ENCODE data around the gene TUBB8.
"Not testable (repeated sequence)": the region's sequence is repeated elsewhere in the genome, so short reads cannot be mapped to it uniquely, and the experiment has no call there.

Gene TUBB8

DNA sequence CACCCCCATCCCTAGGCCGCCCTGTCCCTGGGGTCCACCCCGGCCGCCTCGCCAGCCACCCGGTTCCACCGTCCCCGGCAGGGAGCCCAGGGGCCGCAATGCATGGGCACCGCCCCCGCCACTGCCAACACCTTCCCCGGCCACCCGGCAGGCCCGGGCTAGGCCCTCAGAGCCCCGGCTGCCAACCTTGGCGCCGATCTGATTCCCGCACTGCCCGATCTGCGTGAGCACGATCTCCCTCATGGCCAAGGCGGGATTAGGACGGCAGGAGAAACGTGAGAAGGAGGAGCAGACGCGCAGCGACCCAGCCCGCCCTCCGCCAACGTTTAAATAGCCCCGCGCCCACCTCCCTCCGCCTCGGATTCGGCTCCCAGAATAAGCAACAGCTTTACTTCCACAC is at the start of gene TUBB8:
TUBB8 (minus strand) TSS at position 301 of the 400 bp plus-strand sequence; CDS start at position 243, 58 bp downstream.
- no peak for DNase-seq (ENCODE audit: low spot score)

DNA sequence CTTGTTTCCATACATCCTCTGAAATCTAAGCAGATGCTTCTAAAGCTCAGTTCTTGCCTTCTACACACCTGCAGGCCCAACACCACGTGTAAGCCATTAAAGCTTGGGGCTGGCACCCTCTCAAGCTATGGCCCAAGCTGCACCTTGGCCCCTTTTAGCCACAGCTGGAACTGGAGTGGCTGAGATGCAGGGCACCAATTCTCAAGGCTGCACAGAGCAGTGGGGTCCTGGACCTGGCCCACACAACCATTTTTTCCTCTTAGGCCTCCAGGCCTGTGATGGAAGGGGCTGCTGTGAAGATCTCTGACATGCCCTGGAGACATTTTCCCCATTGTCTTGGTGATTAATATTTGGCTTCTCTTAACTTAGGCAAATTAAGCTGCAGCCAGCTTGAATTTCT is 47.4 kb upstream of the TUBB8 start:
- no peak for DNase-seq (ENCODE audit: low spot score)

DNA sequence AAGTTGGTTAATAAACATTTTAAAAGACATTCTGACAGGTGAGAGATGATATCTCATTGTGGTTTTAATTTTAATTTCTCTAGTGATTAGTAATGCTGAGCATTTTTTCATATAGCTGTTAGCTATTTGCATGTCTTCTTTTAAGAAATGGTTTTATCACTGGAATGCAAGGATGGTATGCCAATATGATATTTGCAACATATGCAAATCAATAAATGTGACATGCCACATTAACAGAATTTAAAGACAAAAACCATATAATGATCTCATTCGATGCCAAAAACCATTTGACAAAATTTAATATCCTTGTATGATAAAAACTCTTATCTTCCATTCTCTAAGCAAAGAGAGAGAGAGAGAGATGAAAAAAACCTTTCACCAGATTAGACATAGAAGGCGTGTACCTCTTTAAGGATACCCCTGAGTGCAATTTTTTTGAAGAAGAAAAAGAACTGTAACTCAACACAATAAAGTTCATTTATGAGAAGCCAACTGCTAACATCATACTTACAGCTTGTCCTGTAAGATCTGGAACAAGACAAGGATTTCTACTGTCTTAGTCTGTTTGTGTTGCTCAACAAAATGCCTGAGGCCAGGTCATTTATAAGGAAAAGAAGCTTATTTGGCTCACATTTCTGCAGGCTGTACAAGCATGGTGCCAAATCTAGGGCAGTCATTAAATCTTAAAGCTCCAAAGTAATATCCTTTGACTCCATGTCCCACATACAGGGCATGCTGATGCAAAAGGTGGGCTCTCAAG is 46.4 kb upstream of the TUBB8 start:
- DNase-seq (ENCODE audit: low spot score) = no peak

DNA sequence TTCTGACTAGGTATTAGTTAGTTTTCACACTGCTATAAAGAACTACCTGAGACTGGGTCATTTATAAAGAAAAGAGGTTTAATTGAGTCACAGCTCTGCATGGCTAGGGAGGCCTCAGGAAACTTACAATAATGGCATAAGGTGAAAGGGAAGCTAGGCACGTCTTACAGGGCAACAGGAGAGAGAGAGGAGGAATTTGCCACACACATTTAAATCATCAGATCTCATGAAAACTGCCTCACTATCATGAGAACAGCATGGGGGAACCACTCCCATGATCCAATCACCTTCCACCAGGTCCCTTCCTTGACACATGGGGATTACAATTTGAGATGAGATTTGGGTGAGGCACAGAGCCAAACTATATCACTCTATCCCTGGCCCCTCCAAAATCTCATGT is 45.5 kb upstream of the TUBB8 start:
- no peak for DNase-seq (ENCODE audit: low spot score)

DNA sequence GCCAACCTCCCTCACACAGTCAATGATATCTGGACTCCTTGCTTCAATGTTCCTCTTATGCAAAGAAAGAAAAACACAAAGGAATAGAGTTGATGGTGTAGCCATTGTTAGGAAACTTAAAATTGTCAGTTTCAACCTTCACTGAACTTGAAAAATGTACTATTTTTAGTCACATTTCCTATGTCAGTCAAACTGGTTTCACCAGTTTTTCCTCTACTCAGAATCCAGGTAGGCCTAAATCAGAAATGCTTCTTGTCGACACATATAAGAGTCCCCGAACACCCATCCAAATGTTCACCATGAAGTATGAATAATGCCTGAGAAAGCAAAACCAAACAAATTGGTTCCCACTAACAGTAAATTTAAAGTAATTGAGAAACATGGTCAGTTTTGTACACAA is 43.8 kb upstream of the TUBB8 start:
- DNase-seq (ENCODE audit: low spot score) = no peak

DNA sequence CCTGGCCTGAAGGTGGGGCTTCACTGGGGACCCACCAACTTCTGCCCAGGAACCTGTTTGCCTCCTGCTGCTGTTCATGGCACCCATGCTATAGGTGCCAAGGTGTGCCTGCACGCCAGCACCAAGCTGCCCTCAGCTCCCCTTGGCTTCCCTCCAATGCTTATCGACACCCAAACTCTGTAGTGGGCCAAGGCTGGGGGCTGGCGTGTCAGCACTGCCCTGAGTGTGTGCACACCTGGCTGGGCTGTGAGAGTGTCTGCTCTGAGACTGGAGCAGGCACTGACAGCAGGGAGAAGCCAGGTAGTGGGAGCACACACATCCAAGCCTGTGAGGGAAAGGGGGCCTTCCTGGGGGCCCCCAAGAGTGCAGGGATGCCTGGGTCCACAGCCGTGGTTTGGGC is 43.1 kb upstream of the TUBB8 start:
- no peak for DNase-seq (ENCODE audit: low spot score)

DNA sequence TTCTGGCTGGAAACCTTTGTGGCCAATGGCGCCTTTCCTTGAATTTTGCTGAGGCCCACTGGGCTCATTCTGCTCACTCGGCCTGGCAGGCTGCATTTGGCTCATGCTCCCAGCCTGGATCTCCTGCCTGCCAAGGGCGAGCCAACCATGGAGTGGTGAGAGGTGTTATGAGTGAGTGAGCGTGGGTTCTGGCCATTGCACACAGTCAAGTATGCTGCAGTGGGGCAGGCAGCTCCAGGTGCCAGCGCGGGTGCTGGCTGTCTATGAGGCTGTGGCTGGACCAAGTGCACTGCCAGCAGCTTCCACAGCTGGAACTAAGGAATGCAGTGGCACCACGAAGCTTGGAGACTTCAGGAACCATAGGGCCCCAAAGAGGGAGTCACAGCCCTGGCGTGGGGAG is 42.2 kb upstream of the TUBB8 start:
- no peak for DNase-seq (ENCODE audit: low spot score)

DNA sequence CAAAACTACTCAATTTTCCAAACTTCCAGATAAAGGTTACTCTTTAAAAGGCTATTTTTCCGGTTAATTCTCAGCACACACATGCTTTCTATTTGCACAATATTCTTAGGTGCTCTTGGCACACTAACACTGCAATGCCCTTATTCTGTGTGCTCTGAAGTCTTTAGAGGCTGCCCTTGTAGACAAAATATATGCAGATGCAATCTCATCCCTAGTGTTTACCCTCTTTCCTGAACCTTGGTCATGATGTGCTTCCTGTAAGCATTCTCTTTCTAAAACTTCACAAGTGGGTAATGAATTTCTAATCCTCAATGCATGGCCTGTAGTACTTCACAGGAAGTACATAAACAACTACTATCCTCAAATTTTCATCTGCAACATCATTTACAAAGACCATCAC is 41.1 kb upstream of the TUBB8 start:
- no peak for DNase-seq (ENCODE audit: low spot score)

DNA sequence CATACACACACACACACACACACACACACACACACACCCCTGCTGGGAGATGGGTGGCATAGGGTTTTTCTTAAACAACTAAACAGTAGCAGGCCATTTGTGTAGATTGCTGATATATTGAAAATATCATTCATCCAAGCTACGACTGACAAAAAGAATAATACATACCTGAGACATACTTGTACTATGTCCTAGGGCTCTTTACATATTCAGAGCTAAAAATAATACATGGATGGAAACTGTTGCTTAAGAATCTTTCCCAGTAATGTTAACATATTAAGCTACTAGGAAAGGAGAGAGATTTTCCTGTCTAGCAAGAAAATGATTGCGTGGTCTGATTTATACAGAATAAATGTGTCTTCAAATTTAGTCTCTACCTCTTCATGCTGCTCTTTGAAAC is 40.2 kb upstream of the TUBB8 start:
- DNase-seq (ENCODE audit: low spot score) = no peak

DNA sequence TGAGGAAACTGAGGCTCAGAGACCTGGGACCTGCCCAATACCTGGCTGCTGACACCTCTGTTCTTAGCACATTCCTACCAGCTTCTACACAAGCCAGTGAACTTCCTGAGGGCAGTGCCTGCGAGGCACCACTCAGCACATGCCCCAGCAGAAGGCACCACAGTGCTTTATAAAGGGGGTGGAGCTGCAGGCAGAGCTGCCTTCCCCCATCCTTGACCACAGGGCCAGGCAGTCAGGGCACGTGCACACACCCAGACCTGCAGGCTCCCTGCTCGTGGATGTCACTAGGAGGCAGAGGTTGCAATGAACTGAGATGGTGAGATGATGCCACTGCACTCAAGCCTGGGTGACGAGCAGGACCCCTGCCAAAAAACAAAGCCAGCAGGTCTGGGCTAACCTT is 39.2 kb upstream of the TUBB8 start:
- no peak for DNase-seq (ENCODE audit: low spot score)

DNA sequence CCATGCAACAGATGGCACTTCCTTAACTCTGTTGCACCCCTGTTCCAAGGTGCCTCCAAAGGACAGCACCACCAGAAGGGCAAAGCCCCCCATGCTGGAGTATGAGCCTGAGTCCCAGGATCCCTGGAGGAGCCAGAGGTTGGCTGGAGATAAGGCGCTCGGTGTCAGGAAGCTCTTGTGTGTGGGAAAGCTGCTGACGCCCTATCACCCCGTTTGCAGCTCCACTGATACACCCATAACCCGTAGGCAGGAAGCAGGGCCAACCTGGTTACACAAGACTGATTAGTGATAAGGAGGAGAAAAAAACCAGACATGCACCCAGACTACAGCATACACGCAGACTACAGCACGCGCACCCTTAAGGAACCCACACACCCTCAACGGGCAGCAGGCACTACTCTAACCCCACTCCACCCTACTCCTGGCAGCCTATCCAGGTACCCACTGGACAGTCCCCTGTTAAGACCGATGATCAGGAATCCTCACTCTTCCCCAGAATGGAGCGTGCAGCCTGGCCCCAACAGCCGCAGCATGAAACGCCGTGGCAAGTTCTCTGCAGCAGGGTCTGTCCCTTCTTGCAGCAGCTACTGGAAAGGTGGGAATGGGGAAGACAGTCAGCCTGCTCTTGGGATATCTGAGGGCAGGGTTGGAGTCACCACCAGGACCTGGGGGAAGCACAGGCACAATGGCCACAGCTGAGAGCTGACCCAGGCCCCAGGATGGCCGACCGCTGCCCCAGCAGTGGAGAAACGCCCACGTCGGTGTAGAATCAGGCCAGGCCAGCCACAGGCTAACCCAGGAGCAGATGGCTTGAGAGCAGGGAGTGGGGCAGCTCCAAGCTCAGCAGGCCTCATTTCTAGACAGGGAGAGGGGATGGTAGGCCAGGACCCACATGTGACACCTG is 38.3 kb upstream of the TUBB8 start:
- no peak for DNase-seq (ENCODE audit: low spot score)

DNA sequence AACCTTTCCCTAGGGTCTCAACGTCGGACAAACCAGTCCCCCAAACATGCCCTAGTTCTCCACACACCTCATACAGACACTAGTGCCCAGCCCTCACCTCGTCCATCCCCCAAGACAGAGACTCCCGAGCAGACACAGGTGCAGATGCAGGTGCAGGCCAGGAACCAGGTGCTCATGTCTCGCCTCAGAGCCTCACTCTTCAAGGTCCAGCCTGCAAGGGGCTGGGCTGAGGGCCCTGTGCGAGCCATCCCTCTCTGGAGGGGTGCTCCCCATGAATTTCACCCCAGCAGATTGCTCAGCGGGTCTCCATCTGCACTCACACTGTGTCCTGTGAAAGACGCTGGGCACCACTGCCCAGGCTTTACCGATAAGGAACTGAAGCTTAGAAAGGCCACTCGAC is 36.9 kb upstream of the TUBB8 start:
- no peak for DNase-seq (ENCODE audit: low spot score)

DNA sequence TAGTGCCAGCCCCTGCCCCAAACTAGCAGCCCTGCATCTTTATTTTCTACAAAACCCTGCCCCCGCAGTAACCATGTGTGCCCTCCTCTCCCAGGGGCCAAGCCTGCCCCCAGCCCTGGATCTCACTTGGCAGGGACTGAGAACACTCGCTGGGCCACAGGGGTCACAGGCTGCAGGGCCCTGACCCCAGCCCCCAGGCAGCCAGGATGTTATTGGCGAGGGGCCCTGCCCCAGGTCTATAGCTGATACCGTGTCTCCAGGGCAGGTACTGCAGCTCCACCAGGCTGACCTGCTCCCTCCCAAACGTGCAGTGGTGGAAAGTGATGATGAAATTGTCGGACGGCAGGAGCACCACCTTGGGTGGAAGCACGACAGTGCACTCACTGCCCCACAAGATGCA is 35.9 kb upstream of the TUBB8 start:
- DNase-seq (ENCODE audit: low spot score) = no peak

DNA sequence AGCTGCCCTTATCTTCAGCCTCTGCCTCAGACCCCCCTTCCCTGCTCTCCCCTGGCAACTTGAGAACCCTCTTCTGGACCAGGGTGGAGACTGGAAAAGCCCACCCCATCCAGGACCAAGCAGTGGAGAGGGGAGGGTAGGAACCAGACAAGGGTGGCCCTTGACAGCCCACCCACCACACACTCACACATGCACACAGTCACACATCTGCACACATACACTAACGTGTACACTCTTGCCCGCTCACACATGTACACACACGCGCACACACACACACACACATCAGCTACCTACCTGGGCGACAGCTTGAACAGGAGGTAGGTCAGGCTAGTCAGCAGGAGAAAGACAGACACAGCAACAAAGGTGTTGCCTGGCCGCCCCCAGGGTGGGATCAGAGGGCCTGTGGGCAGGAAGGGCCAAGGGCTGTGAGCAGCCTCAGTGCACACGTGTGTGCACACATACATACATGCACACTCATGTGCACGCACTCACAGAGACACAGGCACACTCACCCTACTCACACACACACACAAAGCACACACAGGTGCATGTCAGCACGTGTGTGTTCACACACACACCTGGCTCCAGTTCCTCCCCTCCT is 34.9 kb upstream of the TUBB8 start:
- no peak for DNase-seq (ENCODE audit: low spot score)

DNA sequence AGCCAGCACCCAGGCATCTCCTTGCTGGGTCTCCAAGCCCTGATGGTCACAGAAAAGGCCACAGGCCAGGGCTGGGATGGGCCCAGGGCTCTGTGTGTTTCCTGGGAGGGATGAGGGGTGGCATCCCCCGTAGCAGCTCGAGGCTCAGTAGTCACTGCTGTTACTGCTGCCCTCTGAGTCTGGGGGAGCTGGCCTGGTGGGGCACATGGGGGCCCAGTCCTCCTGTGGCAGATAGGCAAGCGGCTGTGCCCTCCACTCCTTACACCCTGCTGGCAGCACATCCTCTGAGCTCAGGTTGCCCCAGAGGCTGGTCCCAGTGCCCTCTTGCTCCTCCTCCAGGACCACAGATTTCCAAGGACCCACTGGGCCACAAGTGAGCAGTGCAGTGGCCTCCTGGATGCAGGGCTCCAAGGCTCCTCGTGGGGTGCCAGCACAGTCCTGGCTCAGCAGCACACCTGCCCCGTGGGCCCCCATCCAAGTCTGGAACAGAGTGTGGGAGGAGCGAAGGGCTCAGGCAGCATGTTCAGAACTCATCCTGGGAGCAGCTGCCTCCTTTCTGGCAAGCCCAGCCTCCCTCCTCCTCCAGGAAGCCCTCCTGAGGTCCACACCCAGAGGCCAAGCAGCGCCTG is 31.5 kb upstream of the TUBB8 start:
- DNase-seq (ENCODE audit: low spot score) = no peak

DNA sequence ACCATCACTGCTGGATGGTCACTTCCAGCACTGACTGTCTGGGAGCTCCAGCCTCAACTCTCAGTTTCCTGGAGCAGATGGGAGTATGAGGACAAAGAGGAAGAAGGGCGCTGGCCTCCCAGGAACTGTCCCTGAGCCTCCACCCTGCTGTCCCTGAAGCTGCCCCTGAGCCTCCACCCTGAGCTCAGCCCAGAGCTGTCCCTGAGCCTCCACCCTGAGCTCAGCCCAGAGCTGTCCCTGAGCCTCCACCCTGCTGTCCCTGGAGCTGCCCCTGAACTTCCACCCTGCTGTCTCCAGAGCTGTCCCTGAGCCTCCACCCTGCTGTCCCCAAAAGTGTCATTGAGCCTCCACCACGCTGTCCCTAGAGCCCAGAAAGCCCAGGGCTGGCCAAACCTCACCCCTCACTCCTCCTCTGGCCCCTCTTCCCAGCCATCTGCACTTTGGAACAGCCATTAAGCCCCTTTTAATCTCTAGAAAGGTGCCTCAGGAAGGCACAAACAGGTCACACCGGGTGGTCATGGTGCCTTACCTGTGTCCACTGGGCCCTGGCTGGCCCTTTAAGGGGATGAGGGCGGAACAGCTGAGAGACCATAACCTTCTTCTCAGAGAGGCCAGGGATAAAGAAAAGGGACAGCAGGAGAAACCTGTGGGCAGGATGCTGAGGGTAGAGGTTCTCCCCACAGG is 30.6 kb upstream of the TUBB8 start:
- no peak for DNase-seq (ENCODE audit: low spot score)

DNA sequence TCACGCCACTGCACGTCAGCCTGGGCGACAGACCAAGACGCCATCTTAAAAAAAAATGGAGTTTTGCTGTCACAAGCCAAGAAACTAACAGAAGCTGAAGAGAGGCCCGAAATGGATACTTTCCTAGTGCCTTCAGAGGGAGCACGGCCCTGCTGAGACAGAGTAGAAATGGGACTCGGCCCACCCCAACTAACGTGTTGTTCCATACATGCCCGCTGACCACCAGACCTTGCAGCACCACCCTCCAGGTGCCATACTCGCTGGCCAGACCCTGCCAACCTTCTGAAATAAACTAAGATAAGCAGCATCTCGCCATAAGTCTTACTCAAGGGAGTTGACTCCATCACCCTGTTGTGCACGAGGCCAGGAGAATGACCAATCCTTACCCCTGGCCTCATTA is 29.5 kb upstream of the TUBB8 start:
- no peak for DNase-seq (ENCODE audit: low spot score)

DNA sequence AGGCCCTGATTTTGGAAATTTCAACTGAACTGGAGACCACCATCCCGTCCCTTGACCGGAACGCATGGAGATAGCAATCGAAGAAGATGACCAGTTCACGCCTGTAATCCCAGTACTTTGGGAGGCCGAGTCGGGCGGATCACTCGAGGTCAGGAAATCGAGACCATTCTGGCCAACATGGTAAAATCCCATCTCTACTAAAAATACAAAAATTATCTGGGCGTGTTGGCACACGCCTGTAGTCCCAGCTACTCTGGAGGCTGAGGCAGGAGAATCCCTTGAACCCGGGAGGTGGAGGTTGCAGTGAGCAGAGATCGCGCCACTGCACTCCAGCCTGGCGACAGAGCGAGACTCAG is 25.1 kb upstream of the TUBB8 start:
- DNase-seq (ENCODE audit: low spot score) = not testable (repeated sequence)

DNA sequence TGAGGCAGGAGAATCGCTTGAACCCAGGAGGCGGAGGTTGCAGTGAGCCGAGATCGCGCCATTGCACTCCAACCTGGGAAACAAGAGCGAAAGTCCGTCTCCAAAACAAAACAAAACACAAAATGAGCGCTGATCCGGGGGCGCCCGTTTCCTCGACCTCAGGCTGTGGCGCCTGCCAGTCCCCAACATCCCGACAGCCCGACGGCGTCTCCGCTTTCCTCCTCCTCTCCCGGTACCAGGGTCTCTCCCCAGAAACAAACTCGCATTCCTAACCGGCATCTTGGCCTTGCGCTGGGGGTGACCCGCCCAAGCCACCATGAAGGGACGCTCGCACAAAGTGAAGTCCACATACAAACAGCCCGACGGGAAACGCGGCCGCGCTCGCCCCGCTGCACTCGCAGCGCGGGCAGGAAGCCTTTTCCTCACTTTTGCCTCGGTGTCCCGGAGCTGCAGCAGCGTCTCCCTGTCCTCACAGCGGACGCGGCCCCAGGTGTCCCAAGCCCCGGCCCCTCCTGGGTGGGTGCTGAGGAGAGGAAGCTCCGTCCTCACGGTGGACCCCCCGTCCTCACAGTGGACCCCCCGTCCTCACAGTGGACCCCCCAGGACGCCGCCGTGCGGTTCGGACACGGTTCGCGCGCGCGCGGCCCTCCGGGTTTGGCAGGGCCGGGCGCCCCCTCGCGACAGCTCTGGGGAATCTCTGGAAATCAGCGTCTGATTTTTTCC is 24.6 kb upstream of the TUBB8 start:
- DNase-seq (ENCODE audit: low spot score) = peak; percentile 56

DNA sequence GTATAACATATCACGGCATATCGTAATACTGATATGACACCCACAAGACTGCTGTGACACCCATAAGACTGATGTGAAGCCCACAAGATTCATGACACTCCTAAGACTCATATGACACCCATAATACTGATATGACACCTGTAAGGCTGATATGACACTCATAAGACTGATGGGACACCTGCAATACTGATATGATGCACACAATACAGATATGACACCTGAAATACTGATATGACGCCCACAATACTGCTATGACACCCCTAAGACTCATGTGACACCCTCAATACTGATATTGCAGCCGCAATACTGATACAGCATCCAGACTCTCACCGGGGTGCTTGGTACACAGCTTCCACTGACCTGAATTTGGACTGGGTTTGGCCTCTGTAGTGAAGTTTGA is 19.1 kb upstream of the TUBB8 start:
- DNase-seq (ENCODE audit: low spot score) = not testable (repeated sequence)

DNA sequence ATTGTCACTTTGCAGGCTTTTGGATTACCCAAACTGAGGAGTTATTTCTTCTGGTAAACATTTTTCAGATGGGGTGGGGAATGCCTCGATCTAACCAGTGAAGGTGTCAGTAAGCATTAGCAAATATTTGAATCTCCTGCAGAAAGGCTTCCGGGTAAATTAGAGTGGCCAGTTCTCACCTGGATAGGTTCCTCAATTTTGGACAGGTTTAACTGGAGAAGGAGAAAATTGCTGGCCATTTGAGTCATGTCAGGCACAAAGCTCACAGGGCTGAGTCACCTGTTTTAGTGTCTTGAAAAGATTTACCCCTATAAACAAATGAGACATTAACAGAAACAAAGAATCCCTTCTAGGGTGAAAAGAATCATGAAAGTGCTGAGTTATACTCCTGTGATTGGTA is 830 bp upstream of the TUBB8 start:
- DNase-seq (ENCODE audit: low spot score) = not testable (repeated sequence)

All from AG08396 (cell line).